ENCODE data around the gene C19orf85. TPM values are rescaled to one million over a fixed set of nuclear protein-coding genes. Genes with fewer than 3 reads are reported as not detected.

C19orf85 gene
- total and polyA plus RNA-seq, 2 donors: 0.51 TPM; not detected in 1

GRCh38 chr19:55493645-55494171 lies 29.2 kb upstream of the C19orf85 start:
- DNase-seq (ENCODE audit: extremely low spot score): no peak
- Histone ChIP-seq H3K36me3 (ENCODE audit: insufficient read depth) (no peaks in the 10 kb centered on the region), H3K27ac (ENCODE audit: low read depth) (no peak overlapping the region), H3K4me3 (ENCODE audit: low read depth, low read length) (no peak overlapping the region), H3K4me1 (ENCODE audit: insufficient read depth) (no peaks in the 10 kb centered on the region)
- 47% methylated on average over 38 of the region's 38 CpGs for WGBS

GRCh38 chr19:55493052-55493644 lies 28.6 kb upstream of the C19orf85 start:
- no peaks in the 10 kb centered on the region for H3K36me3 ChIP-seq (ENCODE audit: insufficient read depth)
- H3K27ac ChIP-seq (ENCODE audit: low read depth): no peak overlapping the region
- 39% methylated on average over 18 of the region's 18 CpGs for WGBS
- DNase-seq (ENCODE audit: extremely low spot score): peak; percentile 47
- H3K4me1 ChIP-seq (ENCODE audit: insufficient read depth): no peaks in the 10 kb centered on the region
- no peak overlapping the region for H3K4me3 ChIP-seq (ENCODE audit: low read depth, low read length)

GRCh38 chr19:55492362-55492944 lies 27.9 kb upstream of the C19orf85 start:
- DNase-seq (ENCODE audit: extremely low spot score): no peak
- no peak overlapping the region for H3K4me3 ChIP-seq (ENCODE audit: low read depth, low read length)
- no peaks in the 10 kb centered on the region for H3K4me1 ChIP-seq (ENCODE audit: insufficient read depth)
- no peaks in the 10 kb centered on the region for H3K36me3 ChIP-seq (ENCODE audit: insufficient read depth)
- 42% methylated on average over 12 of the region's 12 CpGs for WGBS
- no peak overlapping the region for H3K27ac ChIP-seq (ENCODE audit: low read depth)

DNA sequence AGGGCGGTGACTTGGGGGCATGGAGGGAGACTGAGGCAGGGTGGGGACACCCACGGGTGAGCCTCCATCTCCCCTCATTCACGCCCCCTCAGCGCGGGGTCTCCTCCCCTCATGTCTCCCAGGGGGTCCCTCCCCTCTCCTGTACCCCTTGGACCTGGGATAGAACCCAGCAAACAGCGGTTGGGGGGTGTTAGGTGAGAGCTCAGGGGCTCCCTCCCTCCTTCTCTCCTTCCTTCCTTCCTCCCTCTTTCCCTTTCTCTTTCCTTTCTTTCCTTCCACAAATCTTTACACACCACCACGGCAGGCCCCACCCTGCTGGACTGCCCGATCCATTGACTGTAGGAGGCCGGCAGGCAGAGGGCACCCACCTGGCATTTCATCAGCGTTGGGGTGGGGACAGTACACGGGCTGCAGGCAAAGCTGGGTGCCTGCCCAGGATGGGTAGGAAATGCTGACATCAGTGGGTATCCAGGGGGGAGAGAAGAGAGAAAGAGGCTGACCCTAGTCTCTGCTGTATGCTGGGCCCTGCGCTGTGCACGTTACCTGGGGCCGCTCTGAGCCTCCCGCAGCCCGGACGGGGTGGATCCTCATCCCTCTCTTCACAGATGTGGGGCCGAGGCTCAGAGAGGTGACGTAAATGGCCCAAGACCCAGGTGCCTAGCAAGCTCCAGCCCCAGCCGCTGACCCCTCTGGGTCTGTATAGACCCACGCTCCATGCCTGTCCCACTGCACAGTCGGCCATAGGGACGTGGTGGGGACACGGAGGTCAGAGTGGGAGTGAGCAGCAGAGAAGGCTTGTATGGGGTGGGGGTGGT lies 27.2 kb upstream of the C19orf85 start:
- 70% methylated on average over 24 of the region's 24 CpGs for WGBS
- Histone ChIP-seq H3K4me1 (ENCODE audit: insufficient read depth) (no peaks in the 10 kb centered on the region), H3K27ac (ENCODE audit: low read depth) (no peak overlapping the region), H3K36me3 (ENCODE audit: insufficient read depth) (no peaks in the 10 kb centered on the region), H3K4me3 (ENCODE audit: low read depth, low read length) (no peak overlapping the region)
- no peak for DNase-seq (ENCODE audit: extremely low spot score)

GRCh38 chr19:55490478-55491432 lies 26.2 kb upstream of the C19orf85 start:
- 75% methylated on average over 52 of the region's 52 CpGs for WGBS
- no peak for DNase-seq (ENCODE audit: extremely low spot score)
- H3K27ac ChIP-seq (ENCODE audit: low read depth): no peak overlapping the region
- no peaks in the 10 kb centered on the region for H3K36me3 ChIP-seq (ENCODE audit: insufficient read depth)
- H3K4me3 ChIP-seq (ENCODE audit: low read depth, low read length): no peak overlapping the region
- no peaks in the 10 kb centered on the region for H3K4me1 ChIP-seq (ENCODE audit: insufficient read depth)

DNA sequence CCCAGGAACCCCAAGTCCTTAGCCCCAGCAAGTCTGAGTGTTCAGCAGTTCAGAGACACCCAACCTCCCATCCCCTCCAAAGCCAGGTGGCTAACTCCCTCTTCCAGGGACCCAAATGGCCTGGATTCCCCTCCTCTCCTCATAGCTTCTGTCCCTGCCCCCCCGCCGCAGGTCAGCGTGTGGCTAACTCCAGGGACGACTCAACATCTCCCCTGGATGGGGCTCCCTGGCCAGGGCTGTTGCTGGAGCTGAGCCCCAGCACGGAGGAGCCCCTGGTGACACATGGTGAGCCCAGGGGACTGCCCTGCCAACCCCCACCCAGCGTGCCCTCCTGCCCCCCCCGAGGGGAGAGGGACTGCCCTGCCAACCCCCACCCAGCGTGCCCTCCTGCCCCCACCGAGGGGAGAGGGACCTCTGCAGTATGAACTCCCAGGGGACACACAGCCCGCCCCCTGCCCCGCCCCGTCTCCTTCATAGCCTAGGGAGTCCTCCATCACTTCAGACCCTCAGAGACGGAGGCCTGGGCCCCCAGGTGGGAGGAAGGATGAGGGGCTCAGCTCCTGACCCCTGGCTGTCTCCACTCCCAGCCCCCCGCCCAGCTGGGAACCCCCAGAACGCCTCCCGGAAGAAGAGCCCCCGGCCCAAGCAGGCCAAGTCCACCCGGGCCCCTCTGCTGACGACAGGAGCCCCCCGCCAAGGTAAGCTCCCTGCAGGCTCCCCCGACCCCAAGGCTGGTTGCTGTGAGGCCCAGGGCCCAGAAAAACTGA lies 25.3 kb upstream of the C19orf85 start:
- DNase-seq (ENCODE audit: extremely low spot score): no peak
- no peak overlapping the region for H3K4me3 ChIP-seq (ENCODE audit: low read depth, low read length)
- no peak overlapping the region for H3K27ac ChIP-seq (ENCODE audit: low read depth)
- WGBS: 68% methylated on average over 21 of the region's 21 CpGs
- no peaks in the 10 kb centered on the region for H3K4me1 ChIP-seq (ENCODE audit: insufficient read depth)
- H3K36me3 ChIP-seq (ENCODE audit: insufficient read depth): no peaks in the 10 kb centered on the region

- no peak overlapping the region for H3K4me3 ChIP-seq (ENCODE audit: low read depth, low read length)
- 56% methylated on average over 36 of the region's 36 CpGs for WGBS
- H3K27ac ChIP-seq (ENCODE audit: low read depth): no peak overlapping the region
- DNase-seq (ENCODE audit: extremely low spot score): no peak
- no peaks in the 10 kb centered on the region for H3K4me1 ChIP-seq (ENCODE audit: insufficient read depth)
- no peaks in the 10 kb centered on the region for H3K36me3 ChIP-seq (ENCODE audit: insufficient read depth)
Measured at GRCh38 chr19:55488986-55489710, 24.6 kb upstream of the C19orf85 start.

GRCh38 chr19:55487924-55488687 lies 23.6 kb upstream of the C19orf85 start, which contains the start of gene SSC5D:
TSS of gene SSC5D (plus strand) at chr19:55488436. CDS start at chr19:55488590, 154 bp downstream.
- Histone ChIP-seq H3K4me1 (ENCODE audit: insufficient read depth) (no peaks in the 10 kb centered on the region), H3K36me3 (ENCODE audit: insufficient read depth) (no peaks in the 10 kb centered on the region), H3K4me3 (ENCODE audit: low read depth, low read length) (no peak within 1 kb of the TSS), H3K27ac (ENCODE audit: low read depth) (peak within 1 kb of the TSS; percentile 69)
- 12% methylated on average over 19 of the region's 21 CpGs for WGBS
- no peak for DNase-seq (ENCODE audit: extremely low spot score)

GRCh38 chr19:55486971-55487923 lies 22.7 kb upstream of the C19orf85 start:
- H3K27ac ChIP-seq (ENCODE audit: low read depth): peak overlapping the region; percentile 69
- H3K36me3 ChIP-seq (ENCODE audit: insufficient read depth): no peaks in the 10 kb centered on the region
- DNase-seq (ENCODE audit: extremely low spot score): no peak
- H3K4me3 ChIP-seq (ENCODE audit: low read depth, low read length): no peak overlapping the region
- WGBS: 21% methylated on average over 27 of the region's 27 CpGs
- no peaks in the 10 kb centered on the region for H3K4me1 ChIP-seq (ENCODE audit: insufficient read depth)

DNA sequence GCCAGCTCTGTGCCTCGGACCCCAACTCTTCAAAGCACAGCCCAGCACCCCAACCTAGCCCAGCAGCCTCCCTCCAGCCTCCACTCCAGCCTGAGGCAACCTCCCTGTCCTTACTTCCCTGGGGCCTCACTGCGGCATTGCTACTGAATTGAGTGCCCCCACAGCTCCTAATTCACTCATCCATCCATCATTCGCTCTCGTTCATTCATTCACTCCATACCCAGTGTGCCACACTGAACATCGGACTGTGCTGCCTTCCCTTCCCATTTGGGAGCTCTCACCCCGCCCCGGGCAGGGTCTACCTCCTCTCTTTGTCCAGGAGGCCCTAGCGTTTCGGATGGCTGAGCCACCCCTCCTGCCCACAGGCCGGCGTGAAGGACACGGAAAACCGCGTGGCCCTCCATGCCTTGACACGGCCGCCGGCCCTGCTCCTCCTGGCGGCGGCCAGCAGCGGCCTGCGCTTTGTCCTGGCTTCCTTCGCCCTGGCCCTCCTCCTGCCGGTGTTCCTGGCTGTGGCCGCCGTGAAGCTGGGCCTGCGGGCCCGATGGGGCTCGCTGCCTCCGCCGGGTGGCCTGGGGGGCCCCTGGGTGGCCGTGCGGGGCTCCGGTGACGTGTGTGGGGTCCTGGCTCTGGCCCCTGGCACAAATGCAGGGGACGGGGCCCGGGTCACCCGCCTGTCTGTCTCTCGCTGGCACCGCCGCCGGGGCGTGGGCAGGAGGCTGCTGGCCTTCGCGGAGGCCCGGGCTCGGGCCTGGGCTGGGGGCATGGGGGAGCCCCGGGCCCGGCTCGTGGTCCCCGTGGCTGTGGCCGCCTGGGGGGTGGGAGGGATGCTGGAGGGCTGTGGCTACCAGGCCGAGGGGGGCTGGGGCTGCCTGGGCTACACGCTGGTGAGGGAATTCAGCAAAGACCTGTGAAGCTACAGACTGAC lies 21.8 kb upstream of the C19orf85 start:
- 78% methylated on average over 53 of the region's 53 CpGs for whole genome bisulfite sequencing
- no peak for DNase-seq (ENCODE audit: extremely low spot score)
- Histone ChIP-seq H3K27ac (ENCODE audit: low read depth) (no peak overlapping the region), H3K4me3 (ENCODE audit: low read depth, low read length) (no peak overlapping the region), H3K36me3 (ENCODE audit: insufficient read depth) (no peaks in the 10 kb centered on the region), H3K4me1 (ENCODE audit: insufficient read depth) (no peaks in the 10 kb centered on the region)
